Measurements from ENCODE around the gene FAM240B. TPM values are rescaled to one million over a fixed set of nuclear protein-coding genes. Genes with fewer than 3 reads are reported as not detected.

The FAM240B gene
- total RNA-seq, 4 donors from 2014 or later, result not detected

- TF ChIP-seq CTCF (IDR thresholded peaks at IDR 0.05), result no peak
- no peak for ATAC-seq (ENCODE audit: low FRiP score)
- no peak for DNase-seq (ENCODE audit: low spot score)
These were observed 7.6 kb upstream of the FAM240B start for GRCh38 chr9:38727497-38728001.

- TF ChIP-seq CTCF (IDR thresholded peaks at IDR 0.05), result no peak
- no peak for DNase-seq (ENCODE audit: low spot score)
- ATAC-seq (ENCODE audit: low FRiP score), result no peak
These were observed 4.8 kb upstream of the FAM240B start for GRCh38 chr9:38724754-38725153.

GRCh38 chr9:38718148-38718547, 1.8 kb downstream of the FAM240B start:
- DNase-seq (ENCODE audit: low spot score) (no peak), ATAC-seq (ENCODE audit: low FRiP score) (no peak)
- TF ChIP-seq CTCF (IDR thresholded peaks at IDR 0.05), result no peak

- no peak for TF ChIP-seq CTCF (IDR thresholded peaks at IDR 0.05)
- ATAC-seq (ENCODE audit: low FRiP score) (no peak), DNase-seq (ENCODE audit: low spot score) (no peak)
These were observed 4.2 kb downstream of the FAM240B start for GRCh38 chr9:38715684-38716083.

- TF ChIP-seq CTCF (IDR thresholded peaks at IDR 0.05), result no peak
- ATAC-seq (ENCODE audit: low FRiP score), result peak; percentile 93
- DNase-seq (ENCODE audit: low spot score), result no peak
These were observed 6.5 kb downstream of the FAM240B start for GRCh38 chr9:38713426-38713825.

- DNase-seq (ENCODE audit: low spot score) (no peak), ATAC-seq (ENCODE audit: low FRiP score) (no peak)
- TF ChIP-seq CTCF (IDR thresholded peaks at IDR 0.05), result no peak
These were observed 11.2 kb downstream of the FAM240B start for GRCh38 chr9:38708759-38709158.

GRCh38 chr9:38707885-38708637, 11.9 kb downstream of the FAM240B start:
- ATAC-seq (ENCODE audit: low FRiP score), result no peak
- no peak for TF ChIP-seq CTCF (IDR thresholded peaks at IDR 0.05)

More at GRCh38 chr9:38707885-38708637, 11.9 kb downstream of the FAM240B start:
- no peak for DNase-seq (ENCODE audit: low spot score)

Measured in omental fat pad (tissue), 4 donors.